ENCODE results near the gene AMOTL2.

The AMOTL2 gene

DNA sequence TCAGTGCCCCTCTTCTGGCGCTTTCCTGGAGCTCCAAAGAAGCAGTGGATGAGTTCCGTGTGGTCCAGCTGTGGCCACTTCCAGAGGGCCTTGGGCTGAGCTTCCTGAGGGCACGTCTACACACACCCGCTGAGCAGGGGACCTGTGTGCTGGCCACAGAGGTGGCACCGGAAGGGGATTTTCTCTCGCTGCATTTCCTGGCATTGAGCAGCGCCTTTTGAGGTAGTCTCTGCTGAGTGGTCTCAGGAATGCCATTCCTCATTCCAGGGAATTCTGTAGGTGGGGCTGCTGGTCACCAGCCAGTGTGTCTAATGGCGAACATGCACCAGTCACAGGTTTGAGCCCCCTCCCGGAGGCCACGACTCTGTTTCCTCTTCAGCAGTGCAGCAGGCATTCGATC is 48.1 kb downstream of the AMOTL2 start:
- Histone ChIP-seq H3K4me1 (ENCODE audit: insufficient read depth, low read length) (no peaks in the 10 kb centered on the region), H3K4me2 (ENCODE audit: insufficient read depth, low read length) (no peak overlapping the region), H3K27ac (ENCODE audit: low read length) (no peak overlapping the region), H2AFZ (ENCODE audit: low read depth, low read length) (no peak overlapping the region), H3K9me3 (ENCODE audit: insufficient read depth, low read length, severe bottlenecking) (no peaks in the 10 kb centered on the region), H4K20me1 (ENCODE audit: insufficient read depth, low read length) (no peaks in the 10 kb centered on the region), H3K36me3 (ENCODE audit: insufficient read depth, low read length) (no peaks in the 10 kb centered on the region), H3K27me3 (ENCODE audit: insufficient read depth, low read length, poor library complexity) (peaks cover 14% of the 10 kb centered on the region), H3K9ac (ENCODE audit: low read depth, low read length) (no peak overlapping the region), H3K4me3 (ENCODE audit: low read depth in 1 of 2, low read length in 2 of 2) (no peak overlapping the region), H3K79me2 (ENCODE audit: insufficient read depth, low read length) (no peaks in the 10 kb centered on the region)
- no peak for DNase-seq
- no peak for TF ChIP-seq EZH2 (IDR thresholded peaks at IDR 0.05; ENCODE audit: borderline replicate concordance, low read depth, low read length, severe bottlenecking)
- TF ChIP-seq, protein P1, sequence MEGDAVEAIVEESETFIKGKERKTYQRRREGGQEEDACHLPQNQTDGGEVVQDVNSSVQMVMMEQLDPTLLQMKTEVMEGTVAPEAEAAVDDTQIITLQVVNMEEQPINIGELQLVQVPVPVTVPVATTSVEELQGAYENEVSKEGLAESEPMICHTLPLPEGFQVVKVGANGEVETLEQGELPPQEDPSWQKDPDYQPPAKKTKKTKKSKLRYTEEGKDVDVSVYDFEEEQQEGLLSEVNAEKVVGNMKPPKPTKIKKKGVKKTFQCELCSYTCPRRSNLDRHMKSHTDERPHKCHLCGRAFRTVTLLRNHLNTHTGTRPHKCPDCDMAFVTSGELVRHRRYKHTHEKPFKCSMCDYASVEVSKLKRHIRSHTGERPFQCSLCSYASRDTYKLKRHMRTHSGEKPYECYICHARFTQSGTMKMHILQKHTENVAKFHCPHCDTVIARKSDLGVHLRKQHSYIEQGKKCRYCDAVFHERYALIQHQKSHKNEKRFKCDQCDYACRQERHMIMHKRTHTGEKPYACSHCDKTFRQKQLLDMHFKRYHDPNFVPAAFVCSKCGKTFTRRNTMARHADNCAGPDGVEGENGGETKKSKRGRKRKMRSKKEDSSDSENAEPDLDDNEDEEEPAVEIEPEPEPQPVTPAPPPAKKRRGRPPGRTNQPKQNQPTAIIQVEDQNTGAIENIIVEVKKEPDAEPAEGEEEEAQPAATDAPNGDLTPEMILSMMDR (IDR thresholded peaks at IDR 0.05; ENCODE audit: borderline replicate concordance, extremely low read depth, low read length, poor library complexity, severe bottlenecking), result no peak
- ATAC-seq (ENCODE audit: insufficient read depth, low read depth), result no peak

DNA sequence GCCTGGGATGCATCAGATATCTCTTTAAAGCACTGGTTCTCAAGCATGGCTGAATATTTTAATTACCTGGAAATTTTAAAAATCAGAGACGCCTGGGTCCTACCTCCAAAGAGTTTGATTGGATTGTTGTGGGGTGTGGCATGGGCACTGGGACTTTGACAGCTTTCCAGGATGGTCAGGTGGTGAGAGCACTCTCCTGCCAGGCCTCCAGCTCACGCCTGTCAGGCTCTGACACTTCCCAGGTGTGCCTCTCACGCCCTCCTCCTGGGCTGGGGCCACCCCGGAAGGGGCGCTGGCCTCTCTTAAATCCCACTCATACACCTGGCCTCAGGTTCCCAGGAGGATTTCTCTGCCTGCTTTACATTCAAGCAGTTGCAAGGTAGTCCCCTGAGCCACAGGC is 48.5 kb downstream of the AMOTL2 start:
- Histone ChIP-seq H3K27ac (ENCODE audit: low read length) (no peak overlapping the region), H3K4me2 (ENCODE audit: insufficient read depth, low read length) (no peak overlapping the region), H3K4me1 (ENCODE audit: insufficient read depth, low read length) (no peaks in the 10 kb centered on the region), H3K36me3 (ENCODE audit: insufficient read depth, low read length) (no peaks in the 10 kb centered on the region), H3K4me3 (ENCODE audit: low read depth in 1 of 2, low read length in 2 of 2) (no peak overlapping the region), H3K27me3 (ENCODE audit: insufficient read depth, low read length, poor library complexity) (peaks cover 14% of the 10 kb centered on the region), H2AFZ (ENCODE audit: low read depth, low read length) (no peak overlapping the region), H3K9ac (ENCODE audit: low read depth, low read length) (no peak overlapping the region), H3K9me3 (ENCODE audit: insufficient read depth, low read length, severe bottlenecking) (no peaks in the 10 kb centered on the region), H4K20me1 (ENCODE audit: insufficient read depth, low read length) (no peaks in the 10 kb centered on the region), H3K79me2 (ENCODE audit: insufficient read depth, low read length) (no peaks in the 10 kb centered on the region)
- DNase-seq (no peak), ATAC-seq (ENCODE audit: insufficient read depth, low read depth) (no peak)
- TF ChIP-seq EZH2 (IDR thresholded peaks at IDR 0.05; ENCODE audit: borderline replicate concordance, low read depth, low read length, severe bottlenecking), result no peak
- TF ChIP-seq, protein P1 (IDR thresholded peaks at IDR 0.05; ENCODE audit: borderline replicate concordance, extremely low read depth, low read length, poor library complexity, severe bottlenecking), result no peak

DNA sequence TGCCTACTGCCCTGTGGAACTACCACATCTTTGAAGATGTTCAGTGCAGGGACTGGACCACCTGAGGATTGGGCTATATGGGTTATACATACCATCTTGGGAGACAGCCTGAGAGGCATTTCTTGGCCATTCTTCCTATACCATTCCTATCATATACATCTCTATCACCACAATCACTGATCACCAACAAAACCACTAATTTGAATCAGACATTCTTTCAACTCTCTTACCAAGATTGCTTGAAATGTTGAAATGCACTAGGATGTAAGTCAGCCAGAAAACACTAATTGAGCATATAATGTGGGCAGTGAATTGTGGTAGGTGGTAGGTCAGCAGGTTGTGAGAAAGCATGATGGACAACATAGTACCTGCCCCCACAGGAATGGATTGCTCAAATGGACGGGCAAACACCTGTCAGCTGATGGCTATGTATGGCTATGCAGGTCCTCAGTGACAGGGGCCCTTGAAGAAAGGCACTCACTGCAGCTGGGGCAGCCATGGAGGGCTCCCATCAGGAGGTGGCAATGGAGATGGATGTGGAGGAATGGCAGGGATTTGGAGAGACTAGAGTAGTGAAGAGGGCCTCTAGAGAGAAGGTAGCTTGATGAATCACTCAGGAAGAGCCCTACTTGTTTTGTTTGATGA is 49.1 kb downstream of the AMOTL2 start:
- DNase-seq (no peak), ATAC-seq (ENCODE audit: insufficient read depth, low read depth) (no peak)
- no peaks in the 10 kb centered on the region for H3K36me3 ChIP-seq (ENCODE audit: insufficient read depth, low read length)
- H3K27me3 ChIP-seq (ENCODE audit: insufficient read depth, low read length, poor library complexity), result peaks cover 14% of the 10 kb centered on the region
- H4K20me1 ChIP-seq (ENCODE audit: insufficient read depth, low read length), result no peaks in the 10 kb centered on the region
- H3K4me3 ChIP-seq (ENCODE audit: low read depth in 1 of 2, low read length in 2 of 2), result no peak overlapping the region
- TF ChIP-seq, protein P1 (IDR thresholded peaks at IDR 0.05; ENCODE audit: borderline replicate concordance, extremely low read depth, low read length, poor library complexity, severe bottlenecking), result no peak
- no peak for TF ChIP-seq EZH2 (IDR thresholded peaks at IDR 0.05; ENCODE audit: borderline replicate concordance, low read depth, low read length, severe bottlenecking)
- H3K79me2 ChIP-seq (ENCODE audit: insufficient read depth, low read length), result no peaks in the 10 kb centered on the region
- H3K9ac ChIP-seq (ENCODE audit: low read depth, low read length), result no peak overlapping the region
- no peak overlapping the region for H3K27ac ChIP-seq (ENCODE audit: low read length)
- no peaks in the 10 kb centered on the region for H3K4me1 ChIP-seq (ENCODE audit: insufficient read depth, low read length)
- H3K9me3 ChIP-seq (ENCODE audit: insufficient read depth, low read length, severe bottlenecking), result no peaks in the 10 kb centered on the region
- H2AFZ ChIP-seq (ENCODE audit: low read depth, low read length), result no peak overlapping the region
- H3K4me2 ChIP-seq (ENCODE audit: insufficient read depth, low read length), result no peak overlapping the region
